ENCODE results near the gene SIGLEC11.

SIGLEC11 gene

DNA sequence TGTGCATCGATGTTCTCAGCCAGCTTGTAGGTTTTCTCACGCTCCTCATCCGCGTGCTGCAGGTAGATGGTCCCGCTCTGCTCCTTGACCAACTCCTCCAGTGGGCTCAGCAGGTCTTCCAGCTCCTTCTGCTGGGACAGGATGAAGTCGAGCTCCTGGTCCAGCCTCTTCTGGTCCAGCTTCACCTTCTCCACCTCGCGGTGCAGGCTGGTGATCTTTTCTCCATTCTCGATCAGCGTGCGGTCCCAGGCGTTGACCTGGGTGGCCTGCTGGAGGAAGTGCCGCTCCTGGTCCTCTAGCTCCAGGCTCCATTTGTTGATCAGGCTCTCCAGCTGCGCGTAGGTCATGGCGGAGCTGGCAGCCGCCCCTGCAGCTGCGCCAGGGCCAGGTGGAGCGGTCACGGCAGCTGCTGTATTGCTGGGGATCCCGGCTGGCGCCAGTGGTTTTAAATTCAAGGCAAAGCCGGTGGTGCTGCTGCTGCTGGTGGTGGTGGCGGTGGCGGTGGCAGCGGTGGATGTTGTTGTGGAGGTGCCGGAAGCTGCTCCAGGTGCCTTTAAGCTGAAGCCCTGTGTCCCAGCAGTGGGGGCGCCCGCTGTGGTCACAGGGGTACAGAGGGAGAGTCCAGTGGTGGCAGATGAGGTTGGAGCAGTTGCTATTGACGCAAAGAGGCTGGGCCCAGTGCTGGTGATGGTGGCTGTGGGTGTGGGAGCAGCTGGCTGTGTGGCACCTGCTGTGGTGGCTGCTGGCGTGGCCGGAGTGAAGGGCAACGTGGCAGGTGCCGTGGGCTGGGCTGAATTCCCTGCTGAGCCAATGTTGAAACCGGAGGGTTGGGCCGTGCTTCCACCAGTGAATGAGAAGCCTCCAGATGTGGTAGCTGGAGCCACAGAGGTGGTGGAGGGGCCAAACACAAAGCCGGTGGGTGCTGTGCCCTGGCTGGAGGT, 52.2 kb downstream of the SIGLEC11 start:
- TF ChIP-seq, protein P1, sequence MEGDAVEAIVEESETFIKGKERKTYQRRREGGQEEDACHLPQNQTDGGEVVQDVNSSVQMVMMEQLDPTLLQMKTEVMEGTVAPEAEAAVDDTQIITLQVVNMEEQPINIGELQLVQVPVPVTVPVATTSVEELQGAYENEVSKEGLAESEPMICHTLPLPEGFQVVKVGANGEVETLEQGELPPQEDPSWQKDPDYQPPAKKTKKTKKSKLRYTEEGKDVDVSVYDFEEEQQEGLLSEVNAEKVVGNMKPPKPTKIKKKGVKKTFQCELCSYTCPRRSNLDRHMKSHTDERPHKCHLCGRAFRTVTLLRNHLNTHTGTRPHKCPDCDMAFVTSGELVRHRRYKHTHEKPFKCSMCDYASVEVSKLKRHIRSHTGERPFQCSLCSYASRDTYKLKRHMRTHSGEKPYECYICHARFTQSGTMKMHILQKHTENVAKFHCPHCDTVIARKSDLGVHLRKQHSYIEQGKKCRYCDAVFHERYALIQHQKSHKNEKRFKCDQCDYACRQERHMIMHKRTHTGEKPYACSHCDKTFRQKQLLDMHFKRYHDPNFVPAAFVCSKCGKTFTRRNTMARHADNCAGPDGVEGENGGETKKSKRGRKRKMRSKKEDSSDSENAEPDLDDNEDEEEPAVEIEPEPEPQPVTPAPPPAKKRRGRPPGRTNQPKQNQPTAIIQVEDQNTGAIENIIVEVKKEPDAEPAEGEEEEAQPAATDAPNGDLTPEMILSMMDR (IDR thresholded peaks at IDR 0.05; ENCODE audit: control extremely low read depth, extremely low read depth, low read depth, missing control alignments): no peak
- CTCF ChIA-PET: interaction anchor here (1.5 to 3.3 kb wide), 2 partner anchors 12 to 29 kb away, joined by 3 to 10 read pairs; partner anchors contain the start of gene IL4I1
- no peak for DNase-seq (ENCODE audit: extremely low spot score)
- POLR2A ChIA-PET: interaction anchor here (1.1 kb wide), 1 partner anchor 14 kb away, joined by 4 read pairs; no protein-coding TSS in a partner anchor

DNA sequence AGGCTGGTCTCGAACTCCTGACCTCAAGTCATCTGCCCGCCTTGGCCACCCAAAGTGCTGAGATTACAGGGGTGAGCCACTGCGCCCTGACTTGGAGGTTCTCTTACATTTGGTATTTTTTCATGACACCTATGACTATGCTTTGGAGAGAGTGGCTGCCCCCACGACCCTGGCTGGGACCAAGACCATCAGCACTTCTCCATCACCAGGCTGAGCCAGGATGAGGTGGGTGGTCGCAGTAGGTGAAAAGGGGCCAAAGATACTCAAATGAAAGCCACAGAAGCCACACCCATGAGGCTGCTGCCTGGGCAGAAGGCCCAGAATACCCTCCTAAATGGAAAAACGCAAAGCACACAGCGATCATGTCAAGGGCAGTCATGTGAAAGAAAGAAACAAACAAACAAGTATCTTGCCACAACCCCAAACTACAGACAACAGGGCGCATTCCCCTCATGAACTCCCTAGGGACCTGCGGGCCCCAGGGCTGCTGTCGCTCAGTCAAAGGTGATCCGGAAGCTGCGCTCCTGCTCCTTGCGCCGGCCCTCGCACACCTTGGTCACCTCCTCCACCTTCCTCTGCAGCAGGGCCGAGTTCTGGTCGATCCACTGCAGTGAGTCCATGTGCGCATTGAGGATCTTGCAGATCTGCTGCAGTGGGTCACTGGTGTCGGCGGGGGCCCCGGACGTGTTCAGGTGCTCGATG, 53.1 kb downstream of the SIGLEC11 start:
- CTCF ChIA-PET: interaction anchor here (0.7 to 1.7 kb wide), 5 partner anchors 8 to 20 kb away, joined by 3 to 7 read pairs (median 3); partner anchors contain the start of gene IL4I1
- POLR2A ChIA-PET: interaction anchor here (1.0 kb wide), 1 partner anchor 10 kb away, joined by 11 read pairs; no protein-coding TSS in a partner anchor
- no peak for DNase-seq (ENCODE audit: extremely low spot score)
- TF ChIP-seq, protein P1 (IDR thresholded peaks at IDR 0.05; ENCODE audit: control extremely low read depth, extremely low read depth, low read depth, missing control alignments): no peak

DNA sequence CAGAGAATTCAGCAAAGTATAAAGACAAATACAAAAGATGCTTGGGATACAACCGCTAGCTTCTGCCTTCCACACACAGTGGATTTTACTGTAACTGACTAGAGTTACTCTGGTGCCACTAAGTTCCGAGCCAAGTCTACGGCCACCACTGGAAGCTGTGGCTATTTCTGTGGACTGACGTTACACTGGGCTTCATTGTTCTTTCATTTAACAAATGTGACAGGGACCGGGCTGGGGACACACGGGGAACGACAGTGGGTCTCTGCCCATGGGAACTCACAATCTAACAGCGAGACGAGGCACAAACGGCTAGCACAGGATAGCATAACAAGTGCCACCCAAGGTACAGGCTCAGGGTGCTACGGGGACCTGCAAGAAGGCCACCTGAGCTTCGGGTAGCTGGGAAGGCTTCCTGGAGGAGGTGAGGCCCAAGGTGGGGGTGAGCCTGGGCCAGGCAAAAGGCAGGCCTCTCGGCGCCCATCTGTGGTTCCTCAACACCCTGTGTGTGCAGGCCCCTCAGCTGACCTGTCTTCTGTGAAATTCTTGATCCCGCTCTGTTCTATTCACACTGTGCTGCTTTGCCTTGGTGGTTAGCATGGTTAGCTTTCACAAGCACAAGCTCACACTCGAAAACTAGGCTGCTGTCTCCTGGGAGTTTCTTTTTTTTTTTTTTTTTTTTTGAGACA, 54.0 kb downstream of the SIGLEC11 start:
- CTCF ChIA-PET: interaction anchor here (0.7 to 1.7 kb wide), 5 partner anchors 9 to 21 kb away, joined by 3 to 7 read pairs (median 3); no protein-coding TSS in a partner anchor
- TF ChIP-seq, protein P1 (IDR thresholded peaks at IDR 0.05; ENCODE audit: control extremely low read depth, extremely low read depth, low read depth, missing control alignments): no peak
- POLR2A ChIA-PET: interaction anchor here (0.9 to 1.0 kb wide), 2 partner anchors 11 to 23 kb away, joined by 3 to 11 read pairs; no protein-coding TSS in a partner anchor
- no peak for DNase-seq (ENCODE audit: extremely low spot score)

DNA sequence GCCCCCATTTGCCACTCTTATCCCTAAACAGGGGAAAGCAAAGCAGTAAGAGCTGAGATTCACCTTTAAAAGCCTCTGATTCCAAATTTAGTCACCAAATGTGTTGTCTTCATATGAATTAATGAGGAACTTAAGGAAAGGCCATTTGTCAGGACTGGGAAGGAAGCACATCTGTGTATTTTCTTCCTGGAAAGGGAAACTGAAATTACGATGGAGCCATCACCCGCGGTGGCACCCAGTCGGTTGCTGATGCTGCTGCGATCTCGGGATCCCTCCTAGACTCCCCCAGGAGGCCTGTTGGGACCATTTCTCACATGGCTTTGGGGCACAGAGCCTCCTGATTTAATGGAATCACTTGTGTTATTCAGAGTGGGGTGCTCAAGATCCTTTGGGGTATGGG, 56.8 kb downstream of the SIGLEC11 start:
- CTCF ChIA-PET: interaction anchor here (1.1 to 1.3 kb wide), 2 partner anchors 9 to 11 kb away, joined by 3 to 4 read pairs; no protein-coding TSS in a partner anchor
- POLR2A ChIA-PET: no interaction called here
- no peak for DNase-seq (ENCODE audit: extremely low spot score)
- TF ChIP-seq, protein P1 (IDR thresholded peaks at IDR 0.05; ENCODE audit: control extremely low read depth, extremely low read depth, low read depth, missing control alignments): no peak
